PC-9 (cell line): Measurements from ENCODE around the gene HLA-DMB. TPM values are rescaled to one million over a fixed set of nuclear protein-coding genes. Genes with fewer than 3 reads are reported as not detected.

ENCODE experiments used
- BruUV-seq: library from RNA; stranded (reverse); fragments of 400-500 nt; replicated peaks from 2 replicates; lab custom pipeline; 2021; lab: Mats Ljungman, UMichigan
- CTCF ChIA-PET: fragments of 300-600 bp; sonication (Branson Sonifier 250); formaldehyde crosslinking; loops from one replicate; lab custom pipeline; 2022; ENCODE audit warnings: antibody characterized with exemption; lab: Charles Lee
- POLR2A ChIA-PET: fragments of 300-600 bp; sonication (Branson Sonifier 250); formaldehyde crosslinking; loops from one replicate; lab custom pipeline; 2022; ENCODE audit warnings: antibody characterized with exemption; ENCODE audit not compliant: unreplicated experiment; lab: Charles Lee
- DNase-seq, 2 experiments: peaks; one replicate each; pipeline versions ENCODE4 v3.0.0 to v3.0.0-alpha.2; 2015 to 2022; ENCODE audit warnings: mixed read lengths in 1 of 2
- H2AFZ ChIP-seq: fragments of 200-600 bp; sonication (generic); 2 replicates; pipeline ENCODE4 v1.8.1; 2017; ENCODE audit warnings: antibody characterized with exemption
- H3F3A ChIP-seq: fragments of 200-600 bp; sonication (generic); 2 replicates; pipeline ENCODE4 v1.8.1; 2017; ENCODE audit warnings: antibody characterized with exemption, mild to moderate bottlenecking, low read depth; ENCODE audit not compliant: insufficient read depth
- H3K27ac ChIP-seq: fragments of 200-600 bp; sonication (generic); 2 replicates; pipeline ENCODE4 v1.6.1; 2016; ENCODE audit warnings: mixed run types
- H3K27me3 ChIP-seq: fragments of 200-600 bp; sonication (generic); 2 replicates; pipeline ENCODE4 v1.6.1; 2016; ENCODE audit warnings: low read depth, mixed run types; ENCODE audit not compliant: insufficient read depth
- H3K36me3 ChIP-seq: fragments of 200-600 bp; sonication (generic); 2 replicates; pipeline ENCODE4 v1.6.1; 2016; ENCODE audit warnings: low read depth, mixed run types
- H3K4me1 ChIP-seq: fragments of 200-600 bp; sonication (generic); replicated peaks from 2 replicates; pipeline ENCODE4 v1.6.1; 2016; ENCODE audit warnings: mixed run types; ENCODE audit not compliant: insufficient read depth
- H3K4me2 ChIP-seq: fragments of 200-600 bp; sonication (generic); 2 replicates; pipeline ENCODE4 v1.6.1; 2017; ENCODE audit warnings: mixed run types
- H3K4me3 ChIP-seq: fragments of 200-600 bp; sonication (generic); 2 replicates; pipeline ENCODE4 v1.6.1; 2016; ENCODE audit warnings: mixed run types
- H3K79me2 ChIP-seq: fragments of 200-600 bp; sonication (generic); 2 replicates; pipeline ENCODE4 v1.6.1; 2017; ENCODE audit warnings: low read depth, mixed run types
- H3K9me2 ChIP-seq: fragments of 200-600 bp; sonication (generic); 2 replicates; pipeline ENCODE4 v1.8.1; 2017; ENCODE audit warnings: mild to moderate bottlenecking; ENCODE audit not compliant: insufficient read depth
- H3K9me3 ChIP-seq: fragments of 200-600 bp; sonication (generic); 2 replicates; pipeline ENCODE4 v1.8.1; 2016; ENCODE audit warnings: low read depth; ENCODE audit not compliant: insufficient read depth
- H4K20me1 ChIP-seq: fragments of 200-600 bp; sonication (generic); 2 replicates; pipeline ENCODE4 v1.8.1; 2017; ENCODE audit not compliant: insufficient read depth
- EZH2 ChIP-seq: fragments of 200-600 bp; sonication (generic); IDR thresholded peaks from 2 replicates; pipeline ENCODE4 v1.8.0; 2017; ENCODE audit warnings: antibody characterized with exemption, low read depth
- intact Hi-C: fragments of 100-400 bp; cut with micrococcal nuclease; formaldehyde crosslinking; loops from one replicate; pipeline ENCODE4 v1.10.0; 2022; ENCODE audit not compliant: unreplicated experiment
- total RNA-seq: library from RNA; stranded (reverse); gene quantifications from 2 replicates; pipeline ENCODE4 v1.2.3, GENCODE V29; 2021
- TF ChIP-seq, protein P1 (sequence below): fragments of 200-600 bp; sonication (generic); conservative IDR thresholded peaks from 2 replicates; pipeline ENCODE4 v1.6.1; 2017; ENCODE audit warnings: mixed run types, antibody characterized with exemption, mild to moderate bottlenecking, moderate library complexity

HLA-DMB gene
- total RNA-seq, 1 experiment from 2014 or later = 1.1 TPM

DNA sequence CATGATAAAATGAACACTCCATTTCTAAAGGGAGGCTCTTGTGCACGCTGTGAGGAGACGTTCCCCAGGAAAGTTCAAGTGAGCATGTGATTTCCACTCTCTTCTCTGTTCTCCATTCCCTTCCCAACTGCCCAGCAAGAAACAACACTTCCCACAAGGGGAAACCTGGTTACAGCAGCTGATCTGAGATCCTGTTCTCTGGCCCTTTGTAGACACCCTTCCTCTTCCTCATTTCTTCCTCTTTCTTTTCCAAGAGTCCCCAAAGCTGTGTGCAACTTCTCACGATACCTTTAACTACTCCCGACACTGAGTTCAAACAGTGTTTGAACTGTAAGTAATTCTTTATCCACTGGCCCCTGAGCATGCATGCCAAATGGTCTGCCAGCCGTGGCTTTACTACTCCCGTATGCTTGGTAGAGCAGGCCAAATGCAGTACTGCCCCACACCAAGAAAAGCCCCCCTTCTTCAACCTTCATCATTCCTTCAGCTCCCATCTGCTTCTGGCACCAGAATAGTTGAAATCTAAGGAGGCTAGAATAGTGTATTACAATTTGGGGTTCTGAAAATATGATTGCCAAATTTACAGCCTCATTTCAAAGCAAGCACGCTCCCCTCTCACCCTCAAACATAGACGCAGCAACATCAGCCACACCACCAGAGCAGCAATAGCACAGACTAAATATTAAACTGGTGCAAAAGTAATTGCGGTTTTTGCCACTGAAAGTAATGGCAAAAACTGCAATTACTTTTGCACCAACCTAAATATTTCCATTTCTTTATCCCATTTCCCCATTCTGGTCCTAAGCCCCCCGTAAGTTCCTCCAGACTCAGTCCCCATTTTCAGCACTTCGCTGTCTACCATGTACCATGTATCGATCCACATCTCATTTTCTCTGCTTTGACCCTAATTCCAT is 4.3 kb downstream of the HLA-DMB start:
- no peak for DNase-seq
- peaks cover 59% of the 10 kb centered on the region for H3K27me3 ChIP-seq
- ChIA-PET POLR2A (no interaction called here), CTCF (no interaction called here)
- no peak for TF ChIP-seq EZH2
- TF ChIP-seq, protein P1, sequence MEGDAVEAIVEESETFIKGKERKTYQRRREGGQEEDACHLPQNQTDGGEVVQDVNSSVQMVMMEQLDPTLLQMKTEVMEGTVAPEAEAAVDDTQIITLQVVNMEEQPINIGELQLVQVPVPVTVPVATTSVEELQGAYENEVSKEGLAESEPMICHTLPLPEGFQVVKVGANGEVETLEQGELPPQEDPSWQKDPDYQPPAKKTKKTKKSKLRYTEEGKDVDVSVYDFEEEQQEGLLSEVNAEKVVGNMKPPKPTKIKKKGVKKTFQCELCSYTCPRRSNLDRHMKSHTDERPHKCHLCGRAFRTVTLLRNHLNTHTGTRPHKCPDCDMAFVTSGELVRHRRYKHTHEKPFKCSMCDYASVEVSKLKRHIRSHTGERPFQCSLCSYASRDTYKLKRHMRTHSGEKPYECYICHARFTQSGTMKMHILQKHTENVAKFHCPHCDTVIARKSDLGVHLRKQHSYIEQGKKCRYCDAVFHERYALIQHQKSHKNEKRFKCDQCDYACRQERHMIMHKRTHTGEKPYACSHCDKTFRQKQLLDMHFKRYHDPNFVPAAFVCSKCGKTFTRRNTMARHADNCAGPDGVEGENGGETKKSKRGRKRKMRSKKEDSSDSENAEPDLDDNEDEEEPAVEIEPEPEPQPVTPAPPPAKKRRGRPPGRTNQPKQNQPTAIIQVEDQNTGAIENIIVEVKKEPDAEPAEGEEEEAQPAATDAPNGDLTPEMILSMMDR = no peak
- H3F3A ChIP-seq = no peaks in the 10 kb centered on the region
- H3K27ac ChIP-seq = no peak overlapping the region
- H3K9me3 ChIP-seq = no peaks in the 10 kb centered on the region
- no peak overlapping the region for H3K4me3 ChIP-seq
- no peaks in the 10 kb centered on the region for H3K79me2 ChIP-seq
- no peaks in the 10 kb centered on the region for H3K4me1 ChIP-seq
- no peak overlapping the region for H3K4me2 ChIP-seq
- no TSS peak for BruUV-seq
- no peak overlapping the region for H2AFZ ChIP-seq
- H3K9me2 ChIP-seq = no peaks in the 10 kb centered on the region
- intact Hi-C loops = no loop called here
- no peaks in the 10 kb centered on the region for H3K36me3 ChIP-seq
- H4K20me1 ChIP-seq = no peaks in the 10 kb centered on the region

DNA sequence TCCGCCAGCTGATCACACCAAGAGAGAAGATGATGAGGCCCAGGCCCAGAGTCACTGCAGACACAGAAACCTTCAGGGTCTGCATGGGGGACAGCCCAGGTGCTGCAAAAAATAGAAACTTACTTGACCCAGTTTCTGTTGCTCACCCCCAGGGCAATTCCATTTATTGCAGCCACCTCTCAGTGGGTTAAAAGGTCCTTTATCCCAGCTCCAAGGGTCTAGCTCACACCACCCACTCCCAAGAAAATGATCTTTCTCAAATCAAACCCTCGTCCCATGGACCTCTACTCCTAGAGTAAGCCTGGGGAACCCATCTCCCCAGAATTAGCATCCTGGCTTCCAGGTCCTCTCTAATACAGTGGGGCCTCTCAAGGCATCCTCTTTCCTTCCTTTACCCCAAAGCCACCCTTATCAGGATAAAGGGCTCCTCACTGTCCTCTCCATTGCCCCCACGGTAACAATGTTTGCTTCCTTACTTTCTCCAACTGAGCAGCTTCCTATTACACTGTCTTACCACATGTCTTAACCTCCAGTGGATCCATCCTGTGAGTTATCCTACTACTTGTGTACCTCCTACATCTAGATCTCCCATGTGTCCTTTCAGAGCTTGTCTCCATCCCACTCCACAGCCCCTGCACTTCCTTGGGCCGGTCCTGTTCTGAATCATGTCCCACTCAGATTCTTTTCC is 5.1 kb downstream of the HLA-DMB start:
- ChIA-PET CTCF (no interaction called here), POLR2A (no interaction called here)
- Histone ChIP-seq H3K36me3 (no peaks in the 10 kb centered on the region), H2AFZ (no peak overlapping the region), H3F3A (no peaks in the 10 kb centered on the region), H4K20me1 (no peaks in the 10 kb centered on the region), H3K4me1 (no peaks in the 10 kb centered on the region), H3K4me3 (no peak overlapping the region), H3K27me3 (peaks cover 59% of the 10 kb centered on the region), H3K4me2 (no peak overlapping the region), H3K9me3 (no peaks in the 10 kb centered on the region), H3K79me2 (no peaks in the 10 kb centered on the region), H3K9me2 (no peaks in the 10 kb centered on the region), H3K27ac (no peak overlapping the region)
- no TSS peak for BruUV-seq
- DNase-seq = no peak
- TF ChIP-seq, protein P1 = no peak
- TF ChIP-seq EZH2 = no peak
- intact Hi-C loops = no loop called here

DNA sequence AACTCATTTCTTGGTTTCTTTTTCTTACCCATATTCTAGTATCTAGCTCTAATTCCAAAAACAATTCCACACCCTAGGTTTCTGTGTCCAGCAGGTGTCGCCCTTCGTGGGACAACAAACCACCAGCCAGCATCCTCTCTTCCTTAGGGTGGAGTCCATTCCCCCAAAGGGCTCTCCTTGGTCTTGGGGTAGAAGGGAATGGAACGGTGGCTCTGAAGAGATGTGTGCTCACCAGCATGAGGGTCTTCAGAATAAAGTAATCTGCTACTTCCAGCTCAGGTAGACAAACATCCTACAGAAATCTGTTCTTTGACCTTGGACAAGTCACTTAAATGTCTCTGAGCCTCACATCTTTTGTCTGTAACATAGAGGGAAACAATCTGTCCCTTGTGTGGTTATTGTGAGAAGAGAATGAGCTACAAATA is 7.2 kb downstream of the HLA-DMB start:
- H3K4me1 ChIP-seq = no peaks in the 10 kb centered on the region
- ChIA-PET CTCF (interaction anchor here (0.5 to 1.9 kb wide), 14 partner anchors 14 to 316 kb away, joined by 3 to 31 read pairs (median 4); partner anchors contain the start of gene HLA-DMA), POLR2A (interaction anchor here (0.6 to 1.0 kb wide), 3 partner anchors 19 to 51 kb away, joined by 4 to 5 read pairs (median 4); partner anchors contain the start of gene HLA-DMA)
- H2AFZ ChIP-seq = no peak overlapping the region
- no peak overlapping the region for H3K4me2 ChIP-seq
- H3F3A ChIP-seq = no peaks in the 10 kb centered on the region
- H3K9me2 ChIP-seq = no peaks in the 10 kb centered on the region
- no peaks in the 10 kb centered on the region for H3K9me3 ChIP-seq
- H3K4me3 ChIP-seq = no peak overlapping the region
- intact Hi-C loops = loop anchor here (1.0 kb wide), 1 partner anchor 52 kb away; no protein-coding TSS in a partner anchor
- BruUV-seq = no TSS peak
- H3K27me3 ChIP-seq = peaks cover 49% of the 10 kb centered on the region
- no peaks in the 10 kb centered on the region for H3K36me3 ChIP-seq
- H4K20me1 ChIP-seq = no peaks in the 10 kb centered on the region
- TF ChIP-seq EZH2 = no peak
- TF ChIP-seq, protein P1 = peak; percentile 89
- no peak overlapping the region for H3K27ac ChIP-seq
- peak; percentile 44 to 54 for DNase-seq
- no peaks in the 10 kb centered on the region for H3K79me2 ChIP-seq
